KMS-11 (cell line): Measurements from ENCODE around the gene DHX15.

Experiments
- H2AFZ ChIP-seq: fragments of 200-600 bp; sonication (generic); 2 replicates; pipeline ENCODE4 v1.6.1; 2016; ENCODE audit warnings: antibody characterized with exemption, mixed run types, low read depth
- H3K27ac ChIP-seq: fragments of 200-600 bp; sonication (generic); 2 replicates; pipeline ENCODE4 v1.6.1; 2016; ENCODE audit warnings: mild to moderate bottlenecking, mixed run types
- H3K27me3 ChIP-seq: fragments of 200-600 bp; sonication (generic); 2 replicates; pipeline ENCODE4 v1.6.1; 2017; ENCODE audit warnings: mild to moderate bottlenecking, low read depth, mixed run types, moderate library complexity; ENCODE audit not compliant: insufficient read depth
- H3K36me3 ChIP-seq: fragments of 200-600 bp; sonication (generic); 2 replicates; pipeline ENCODE4 v1.6.1; 2017; ENCODE audit warnings: mild to moderate bottlenecking, mixed run types; ENCODE audit not compliant: insufficient read depth
- H3K4me1 ChIP-seq: fragments of 200-600 bp; sonication (generic); 2 replicates; pipeline ENCODE4 v1.6.1; 2016; ENCODE audit warnings: mild to moderate bottlenecking, low read depth, mixed run types; ENCODE audit not compliant: poor library complexity, severe bottlenecking
- H3K4me2 ChIP-seq: fragments of 200-600 bp; sonication (generic); 2 replicates; pipeline ENCODE4 v1.7.0; 2016; ENCODE audit warnings: mild to moderate bottlenecking, mixed run types
- H3K4me3 ChIP-seq: fragments of 200-600 bp; sonication (generic); IDR thresholded peaks from 2 replicates; pipeline ENCODE4 v1.6.1; 2017; ENCODE audit warnings: low read depth, low read length, mixed read lengths; ENCODE audit not compliant: insufficient read depth
- H3K79me2 ChIP-seq: fragments of 200-600 bp; sonication (generic); 2 replicates; pipeline ENCODE4 v1.6.1; 2016; ENCODE audit warnings: low read depth, mixed run types; ENCODE audit not compliant: insufficient read depth
- H3K9ac ChIP-seq: fragments of 200-600 bp; sonication (generic); 2 replicates; pipeline ENCODE4 v1.6.1; 2016; ENCODE audit warnings: mild to moderate bottlenecking, mixed run types
- H4K20me1 ChIP-seq: fragments of 200-600 bp; sonication (generic); 2 replicates; pipeline ENCODE4 v1.6.1; 2016; ENCODE audit warnings: mild to moderate bottlenecking, mixed run types; ENCODE audit not compliant: insufficient read depth
- CTCF ChIP-seq: fragments of 200-600 bp; sonication (generic); conservative IDR thresholded peaks from 2 replicates; pipeline ENCODE4 v1.6.1; 2017; ENCODE audit warnings: low read depth, mild to moderate bottlenecking, antibody characterized with exemption, low read length, moderate library complexity, mixed read lengths

Gene DHX15

GRCh38 chr4:24584211-24584850, at the start of gene DHX15:
Gene DHX15, minus strand, starts transcription at chr4:24584554. Its CDS starts 161 bp downstream, at chr4:24584393.
- peak within 1 kb of the TSS; percentile 95 for H3K27ac ChIP-seq
- no peak within 1 kb of the TSS for H3K4me3 ChIP-seq
- H4K20me1 ChIP-seq, result peaks cover 28% of the 10 kb centered on the region
- H3K9ac ChIP-seq, result peak within 1 kb of the TSS; percentile 100
- no peaks in the 10 kb centered on the region for H3K27me3 ChIP-seq
- H3K4me2 ChIP-seq, result peak within 1 kb of the TSS; percentile 84; the same call in 1 of the 2 replicates
- H3K79me2 ChIP-seq, result peaks cover 50% of the 10 kb centered on the region
- no peaks in the 10 kb centered on the region for H3K36me3 ChIP-seq
- TF ChIP-seq CTCF, result no peak
- H3K4me1 ChIP-seq, result peaks cover 47% of the 10 kb centered on the region
- peak within 1 kb of the TSS; percentile 58 for H2AFZ ChIP-seq

- Histone ChIP-seq H3K4me3 (no peak overlapping the region), H3K27ac (no peak overlapping the region), H3K9ac (no peak overlapping the region), H3K27me3 (no peaks in the 10 kb centered on the region), H3K4me2 (no peak overlapping the region), H4K20me1 (no peaks in the 10 kb centered on the region), H3K36me3 (no peaks in the 10 kb centered on the region), H2AFZ (no peak overlapping the region), H3K4me1 (no peaks in the 10 kb centered on the region), H3K79me2 (no peaks in the 10 kb centered on the region)
- no peak for TF ChIP-seq CTCF
Measured at GRCh38 chr4:24632011-24632410, 47.7 kb upstream of the DHX15 start.

GRCh38 chr4:24630937-24631336, 46.6 kb upstream of the DHX15 start:
- H4K20me1 ChIP-seq, result no peaks in the 10 kb centered on the region
- H3K27ac ChIP-seq, result no peak overlapping the region
- no peaks in the 10 kb centered on the region for H3K79me2 ChIP-seq
- no peak overlapping the region for H3K4me3 ChIP-seq
- no peak overlapping the region for H2AFZ ChIP-seq
- H3K36me3 ChIP-seq, result no peaks in the 10 kb centered on the region
- H3K27me3 ChIP-seq, result no peaks in the 10 kb centered on the region
- no peak for TF ChIP-seq CTCF
- no peaks in the 10 kb centered on the region for H3K4me1 ChIP-seq
- H3K4me2 ChIP-seq, result no peak overlapping the region
- H3K9ac ChIP-seq, result no peak overlapping the region

- H3K27ac ChIP-seq, result no peak overlapping the region
- H2AFZ ChIP-seq, result no peak overlapping the region
- no peak for TF ChIP-seq CTCF
- H3K27me3 ChIP-seq, result no peaks in the 10 kb centered on the region
- no peaks in the 10 kb centered on the region for H3K36me3 ChIP-seq
- H3K79me2 ChIP-seq, result no peaks in the 10 kb centered on the region
- no peak overlapping the region for H3K4me2 ChIP-seq
- H4K20me1 ChIP-seq, result no peaks in the 10 kb centered on the region
- no peaks in the 10 kb centered on the region for H3K4me1 ChIP-seq
- no peak overlapping the region for H3K9ac ChIP-seq
- H3K4me3 ChIP-seq, result no peak overlapping the region
Measured at GRCh38 chr4:24625091-24625490, 40.7 kb upstream of the DHX15 start.
